GM12878 (cell line): Measurements from ENCODE around the gene PPM1N. TPM values are rescaled to one million over a fixed set of nuclear protein-coding genes. Genes with fewer than 3 reads are reported as not detected.

Experiments used
- EED ChIP-seq: sonication (generic); IDR thresholded peaks from 2 replicates; pipeline ENCODE4 v1.6.1; 2016; ENCODE audit warnings: antibody characterized with exemption, low read depth
- EP300 ChIP-seq, 2 experiments: fragments of 150-350 bp in 1 of 2; IDR thresholded peaks; 2 replicates each; pipeline ENCODE4 v1.6.1; 2011 to 2012; ENCODE audit warnings: low read depth in 2 of 2, low read length in 2 of 2, borderline replicate concordance in 1 of 2, improper control_type of control experiment in 1 of 2, inconsistent platforms in 1 of 2; ENCODE audit not compliant: control insufficient read depth in 1 of 2
- HDGF ChIP-seq: fragments of 450-650 bp; IDR thresholded peaks from 2 replicates; pipeline ENCODE4 v1.6.1; 2016; ENCODE audit warnings: antibody characterized with exemption
- MXI1 ChIP-seq: fragments of 150-350 bp; IDR thresholded peaks from 2 replicates; pipeline ENCODE4 v1.6.1; 2011; ENCODE audit warnings: low read depth, mild to moderate bottlenecking, inconsistent platforms, low read length, improper control_type of control experiment
- PML ChIP-seq: IDR thresholded peaks from 2 replicates; pipeline ENCODE4 v1.6.1; 2012; ENCODE audit warnings: low read length, inconsistent platforms
- POLR2AphosphoS5 ChIP-seq: IDR thresholded peaks from 2 replicates; pipeline ENCODE4 v1.6.1; 2011; ENCODE audit warnings: mild to moderate bottlenecking, low read length, inconsistent platforms
- RAD51 ChIP-seq: fragments of 450-650 bp; IDR thresholded peaks from 2 replicates; pipeline ENCODE4 v1.6.1; 2016; ENCODE audit warnings: moderate library complexity, mild to moderate bottlenecking, inconsistent platforms
- SP1 ChIP-seq: IDR thresholded peaks from one replicate; pipeline ENCODE4 v1.6.1; 2011; ENCODE audit warnings: low read depth, low read length
- SUPT20H ChIP-seq: IDR thresholded peaks from 2 replicates; pipeline ENCODE4 v1.6.1; 2011; ENCODE audit warnings: low read depth, mild to moderate bottlenecking, low read length, moderate library complexity, borderline replicate concordance; ENCODE audit not compliant: control insufficient read depth
- TCF3 ChIP-seq: IDR thresholded peaks from 2 replicates; pipeline ENCODE4 v1.6.1; 2012; ENCODE audit warnings: low read depth, mild to moderate bottlenecking, low read length, borderline replicate concordance; ENCODE audit not compliant: insufficient read depth
- polyA plus RNA-seq, 11 experiments: library from polyadenylated mRNA; depleted of rRNA in 4 of 11; unstranded in 6 of 11; stranded (reverse) in 5 of 11; fragments of >200 nt; fragmentation: Nextera tagmentation in 4 of 11; fragmentation: Illumina TruSeq in 1 of 11; extraction: Ambion mirVana in 4 of 11; extraction: Trizol in 1 of 11; gene quantifications; 1 replicate in 1 of 11; 2 replicates in 10 of 11; pipeline versions ENCODE4 v1.2.1 to v1.2.3, GENCODE V29; 2011 to 2016; ENCODE audit warnings: inconsistent platforms in 2 of 11, missing spikeins in 2 of 11, low read depth in 1 of 11
- total RNA-seq, 4 experiments: library from RNA; depleted of rRNA in 3 of 4; stranded (reverse); fragments of >200 nt in 3 of 4; fragmentation: Illumina TruSeq in 1 of 4; extraction: Trizol in 1 of 4; gene quantifications; 2 replicates each; pipeline versions ENCODE4 v1.2.1 to v1.2.3, GENCODE V29; 2013 to 2021
- TF ChIP-seq, protein P1 (sequence below): fragments of 450-650 bp; IDR thresholded peaks from 2 replicates; pipeline ENCODE4 v1.6.1; 2017; ENCODE audit warnings: mild to moderate bottlenecking, moderate library complexity
- TF ChIP-seq, protein P2 (sequence below): IDR thresholded peaks from 2 replicates; pipeline ENCODE4 v1.6.1; 2012; ENCODE audit warnings: low read depth, low read length, improper control_type of control experiment
- TF ChIP-seq, protein P3 (sequence below): IDR thresholded peaks from 2 replicates; pipeline ENCODE4 v1.6.1; 2012; ENCODE audit warnings: mild to moderate bottlenecking, low read depth, low read length
- TF ChIP-seq, protein P4 (sequence below): fragments of 450-650 bp; IDR thresholded peaks from 2 replicates; pipeline ENCODE4 v1.6.1; 2017; ENCODE audit warnings: mild to moderate bottlenecking, low read depth, inconsistent platforms; ENCODE audit not compliant: poor library complexity, severe bottlenecking
- TF ChIP-seq, protein P5 (sequence below): fragments of 450-650 bp; IDR thresholded peaks from 2 replicates; pipeline ENCODE4 v1.6.1; 2016; ENCODE audit warnings: mild to moderate bottlenecking

PPM1N gene
- total and polyA plus RNA-seq, 10 of the 15 experiments (the other 5 are each of a cell fraction or from before 2014, with no cell fraction given) = 1.6 to 5.4 (median 3.7) TPM

DNA sequence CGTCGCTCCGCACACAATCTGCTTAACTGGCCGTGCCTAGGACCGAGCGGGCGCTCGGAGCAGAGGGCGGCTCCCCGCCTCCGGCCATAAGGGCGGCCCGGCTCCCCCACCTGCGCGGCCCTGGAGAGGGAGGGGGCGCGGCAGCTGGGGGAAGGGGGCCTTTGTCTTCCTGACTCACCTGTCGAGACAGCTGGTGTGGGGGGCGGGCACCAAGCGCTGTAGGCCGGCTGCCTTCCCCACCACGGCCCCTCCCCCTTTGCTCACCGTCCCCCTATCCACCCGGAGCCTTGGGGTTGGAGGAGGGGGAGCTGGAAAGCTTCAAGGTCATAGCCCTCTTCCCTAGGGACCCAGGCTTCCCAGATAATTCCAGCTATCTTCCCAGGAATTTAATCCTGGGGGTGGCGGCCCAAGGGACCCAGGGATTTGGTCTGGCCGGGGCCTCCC is 10.2 kb downstream of the PPM1N start (continued):
- TF ChIP-seq EP300 (IDR thresholded peaks at IDR 0.05; ENCODE audit: borderline replicate concordance in 1 of 2, control insufficient read depth in 1 of 2, low read depth in 2 of 2, low read length in 2 of 2) = no peak
- TF ChIP-seq POLR2AphosphoS5 = 0 out of 2 replicates have a peak, but pooled peaks have one; percentile 9
- TF ChIP-seq, protein P1, sequence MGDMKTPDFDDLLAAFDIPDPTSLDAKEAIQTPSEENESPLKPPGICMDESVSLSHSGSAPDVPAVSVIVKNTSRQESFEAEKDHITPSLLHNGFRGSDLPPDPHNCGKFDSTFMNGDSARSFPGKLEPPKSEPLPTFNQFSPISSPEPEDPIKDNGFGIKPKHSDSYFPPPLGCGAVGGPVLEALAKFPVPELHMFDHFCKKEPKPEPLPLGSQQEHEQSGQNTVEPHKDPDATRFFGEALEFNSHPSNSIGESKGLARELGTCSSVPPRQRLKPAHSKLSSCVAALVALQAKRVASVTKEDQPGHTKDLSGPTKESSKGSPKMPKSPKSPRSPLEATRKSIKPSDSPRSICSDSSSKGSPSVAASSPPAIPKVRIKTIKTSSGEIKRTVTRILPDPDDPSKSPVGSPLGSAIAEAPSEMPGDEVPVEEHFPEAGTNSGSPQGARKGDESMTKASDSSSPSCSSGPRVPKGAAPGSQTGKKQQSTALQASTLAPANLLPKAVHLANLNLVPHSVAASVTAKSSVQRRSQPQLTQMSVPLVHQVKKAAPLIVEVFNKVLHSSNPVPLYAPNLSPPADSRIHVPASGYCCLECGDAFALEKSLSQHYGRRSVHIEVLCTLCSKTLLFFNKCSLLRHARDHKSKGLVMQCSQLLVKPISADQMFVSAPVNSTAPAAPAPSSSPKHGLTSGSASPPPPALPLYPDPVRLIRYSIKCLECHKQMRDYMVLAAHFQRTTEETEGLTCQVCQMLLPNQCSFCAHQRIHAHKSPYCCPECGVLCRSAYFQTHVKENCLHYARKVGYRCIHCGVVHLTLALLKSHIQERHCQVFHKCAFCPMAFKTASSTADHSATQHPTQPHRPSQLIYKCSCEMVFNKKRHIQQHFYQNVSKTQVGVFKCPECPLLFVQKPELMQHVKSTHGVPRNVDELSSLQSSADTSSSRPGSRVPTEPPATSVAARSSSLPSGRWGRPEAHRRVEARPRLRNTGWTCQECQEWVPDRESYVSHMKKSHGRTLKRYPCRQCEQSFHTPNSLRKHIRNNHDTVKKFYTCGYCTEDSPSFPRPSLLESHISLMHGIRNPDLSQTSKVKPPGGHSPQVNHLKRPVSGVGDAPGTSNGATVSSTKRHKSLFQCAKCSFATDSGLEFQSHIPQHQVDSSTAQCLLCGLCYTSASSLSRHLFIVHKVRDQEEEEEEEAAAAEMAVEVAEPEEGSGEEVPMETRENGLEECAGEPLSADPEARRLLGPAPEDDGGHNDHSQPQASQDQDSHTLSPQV = no peak
- TF ChIP-seq TCF3 = 0 out of 2 replicates have a peak, but pooled peaks have one; percentile 58
- TF ChIP-seq, protein P2, sequence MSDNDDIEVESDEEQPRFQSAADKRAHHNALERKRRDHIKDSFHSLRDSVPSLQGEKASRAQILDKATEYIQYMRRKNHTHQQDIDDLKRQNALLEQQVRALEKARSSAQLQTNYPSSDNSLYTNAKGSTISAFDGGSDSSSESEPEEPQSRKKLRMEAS = 0 out of 2 replicates have a peak, but pooled peaks have one; percentile 36
- TF ChIP-seq MXI1 = no peak
- TF ChIP-seq, protein P3, sequence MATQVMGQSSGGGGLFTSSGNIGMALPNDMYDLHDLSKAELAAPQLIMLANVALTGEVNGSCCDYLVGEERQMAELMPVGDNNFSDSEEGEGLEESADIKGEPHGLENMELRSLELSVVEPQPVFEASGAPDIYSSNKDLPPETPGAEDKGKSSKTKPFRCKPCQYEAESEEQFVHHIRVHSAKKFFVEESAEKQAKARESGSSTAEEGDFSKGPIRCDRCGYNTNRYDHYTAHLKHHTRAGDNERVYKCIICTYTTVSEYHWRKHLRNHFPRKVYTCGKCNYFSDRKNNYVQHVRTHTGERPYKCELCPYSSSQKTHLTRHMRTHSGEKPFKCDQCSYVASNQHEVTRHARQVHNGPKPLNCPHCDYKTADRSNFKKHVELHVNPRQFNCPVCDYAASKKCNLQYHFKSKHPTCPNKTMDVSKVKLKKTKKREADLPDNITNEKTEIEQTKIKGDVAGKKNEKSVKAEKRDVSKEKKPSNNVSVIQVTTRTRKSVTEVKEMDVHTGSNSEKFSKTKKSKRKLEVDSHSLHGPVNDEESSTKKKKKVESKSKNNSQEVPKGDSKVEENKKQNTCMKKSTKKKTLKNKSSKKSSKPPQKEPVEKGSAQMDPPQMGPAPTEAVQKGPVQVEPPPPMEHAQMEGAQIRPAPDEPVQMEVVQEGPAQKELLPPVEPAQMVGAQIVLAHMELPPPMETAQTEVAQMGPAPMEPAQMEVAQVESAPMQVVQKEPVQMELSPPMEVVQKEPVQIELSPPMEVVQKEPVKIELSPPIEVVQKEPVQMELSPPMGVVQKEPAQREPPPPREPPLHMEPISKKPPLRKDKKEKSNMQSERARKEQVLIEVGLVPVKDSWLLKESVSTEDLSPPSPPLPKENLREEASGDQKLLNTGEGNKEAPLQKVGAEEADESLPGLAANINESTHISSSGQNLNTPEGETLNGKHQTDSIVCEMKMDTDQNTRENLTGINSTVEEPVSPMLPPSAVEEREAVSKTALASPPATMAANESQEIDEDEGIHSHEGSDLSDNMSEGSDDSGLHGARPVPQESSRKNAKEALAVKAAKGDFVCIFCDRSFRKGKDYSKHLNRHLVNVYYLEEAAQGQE = no peak
- TF ChIP-seq RAD51 = no peak
- TF ChIP-seq PML = 0 out of 2 replicates have a peak, but pooled peaks have one; percentile 20
- no peak for TF ChIP-seq SP1
- TF ChIP-seq SUPT20H = no peak
- TF ChIP-seq EED = no peak
- no peak for TF ChIP-seq HDGF
- TF ChIP-seq, protein P4, sequence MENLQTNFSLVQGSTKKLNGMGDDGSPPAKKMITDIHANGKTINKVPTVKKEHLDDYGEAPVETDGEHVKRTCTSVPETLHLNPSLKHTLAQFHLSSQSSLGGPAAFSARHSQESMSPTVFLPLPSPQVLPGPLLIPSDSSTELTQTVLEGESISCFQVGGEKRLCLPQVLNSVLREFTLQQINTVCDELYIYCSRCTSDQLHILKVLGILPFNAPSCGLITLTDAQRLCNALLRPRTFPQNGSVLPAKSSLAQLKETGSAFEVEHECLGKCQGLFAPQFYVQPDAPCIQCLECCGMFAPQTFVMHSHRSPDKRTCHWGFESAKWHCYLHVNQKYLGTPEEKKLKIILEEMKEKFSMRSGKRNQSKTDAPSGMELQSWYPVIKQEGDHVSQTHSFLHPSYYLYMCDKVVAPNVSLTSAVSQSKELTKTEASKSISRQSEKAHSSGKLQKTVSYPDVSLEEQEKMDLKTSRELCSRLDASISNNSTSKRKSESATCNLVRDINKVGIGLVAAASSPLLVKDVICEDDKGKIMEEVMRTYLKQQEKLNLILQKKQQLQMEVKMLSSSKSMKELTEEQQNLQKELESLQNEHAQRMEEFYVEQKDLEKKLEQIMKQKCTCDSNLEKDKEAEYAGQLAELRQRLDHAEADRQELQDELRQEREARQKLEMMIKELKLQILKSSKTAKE = no peak
- TF ChIP-seq, protein P5, sequence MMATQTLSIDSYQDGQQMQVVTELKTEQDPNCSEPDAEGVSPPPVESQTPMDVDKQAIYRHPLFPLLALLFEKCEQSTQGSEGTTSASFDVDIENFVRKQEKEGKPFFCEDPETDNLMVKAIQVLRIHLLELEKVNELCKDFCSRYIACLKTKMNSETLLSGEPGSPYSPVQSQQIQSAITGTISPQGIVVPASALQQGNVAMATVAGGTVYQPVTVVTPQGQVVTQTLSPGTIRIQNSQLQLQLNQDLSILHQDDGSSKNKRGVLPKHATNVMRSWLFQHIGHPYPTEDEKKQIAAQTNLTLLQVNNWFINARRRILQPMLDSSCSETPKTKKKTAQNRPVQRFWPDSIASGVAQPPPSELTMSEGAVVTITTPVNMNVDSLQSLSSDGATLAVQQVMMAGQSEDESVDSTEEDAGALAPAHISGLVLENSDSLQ = no peak
